SK-N-SH (cell line): Measurements from ENCODE around the gene CTBS. TPM values are rescaled to one million over a fixed set of nuclear protein-coding genes. Genes with fewer than 3 reads are reported as not detected.

Source experiments
- CTCF ChIA-PET: fragments of 300-600, 350-600 bp; formaldehyde crosslinking; extraction: SDS; loops from one replicate; lab custom pipeline; 2021; lab: Yijun Ruan, JAX
- POLR2A ChIA-PET: fragments of 350-600 bp; sonication (Branson Sonifier 250); formaldehyde crosslinking; extraction: SDS; loops from one replicate; lab custom pipeline; 2020; ENCODE audit warnings: antibody characterized with exemption, inconsistent platforms; lab: Yijun Ruan, JAX
- DNase-seq: peaks from one replicate; pipeline ENCODE4 v3.0.0; 2012
- H2AFZ ChIP-seq: fragments of 200-600 bp; sonication (generic); 2 replicates; pipeline ENCODE4 v1.8.1; 2016; ENCODE audit warnings: antibody characterized with exemption, mild to moderate bottlenecking, low read depth
- H3F3A ChIP-seq: fragments of 200-600 bp; sonication (generic); replicated peaks from 2 replicates; pipeline ENCODE3; 2016; ENCODE audit warnings: antibody characterized with exemption, mild to moderate bottlenecking; ENCODE audit not compliant: insufficient read depth
- H3K27ac ChIP-seq, 2 experiments: fragments of 200-500 bp in 1 of 2; fragments of 200-600 bp in 1 of 2; sonication (Bioruptor generic) in 1 of 2; sonication (generic), shearing (Covaris generic) in 1 of 2; 2 replicates each; pipeline versions ENCODE4 v1.5.1 to v1.6.1; 2014 to 2016; ENCODE audit warnings: low read depth in 2 of 2, inconsistent platforms in 1 of 2, low read length in 1 of 2, mild to moderate bottlenecking in 1 of 2, mixed read lengths in 1 of 2
- H3K27me3 ChIP-seq: fragments of 200-600 bp; sonication (generic), shearing (Covaris generic); 2 replicates; pipeline ENCODE4 v1.6.1; 2016; ENCODE audit warnings: mixed run types; ENCODE audit not compliant: insufficient read depth
- H3K36me3 ChIP-seq, 2 experiments: fragments of 200-500 bp in 1 of 2; fragments of 200-600 bp in 1 of 2; sonication (Bioruptor generic) in 1 of 2; sonication (generic) in 1 of 2; replicated peaks in 1 of 2; 2 replicates each; pipeline versions ENCODE3 to v1.5.1; 2014 to 2016; ENCODE audit warnings: low read length in 1 of 2, mild to moderate bottlenecking in 1 of 2; ENCODE audit not compliant: insufficient read depth in 2 of 2, control insufficient read depth in 1 of 2
- H3K4me1 ChIP-seq, 2 experiments: fragments of 200-500 bp in 1 of 2; fragments of 200-600 bp in 1 of 2; sonication (Bioruptor generic) in 1 of 2; sonication (generic), shearing (Covaris generic) in 1 of 2; 2 replicates each; pipeline versions ENCODE4 v1.5.1 to v1.6.1; 2014 to 2016; ENCODE audit warnings: low read depth in 1 of 2, low read length in 1 of 2, mixed run types in 1 of 2; ENCODE audit not compliant: insufficient read depth in 2 of 2, control insufficient read depth in 1 of 2
- H3K4me2 ChIP-seq: fragments of 200-600 bp; sonication (generic), shearing (Covaris generic); 2 replicates; pipeline ENCODE4 v1.6.1; 2017; ENCODE audit warnings: mixed run types
- H3K4me3 ChIP-seq, 2 experiments: fragments of 200-500 bp in 1 of 2; fragments of 200-600 bp in 1 of 2; sonication (Bioruptor generic) in 1 of 2; sonication (generic), shearing (Covaris generic) in 1 of 2; 2 replicates each; pipeline versions ENCODE4 v1.5.1 to v1.8.1; 2014 to 2016; ENCODE audit warnings: low read depth in 2 of 2, inconsistent platforms in 1 of 2, low read length in 1 of 2, mild to moderate bottlenecking in 1 of 2, mixed read lengths in 1 of 2, moderate library complexity in 1 of 2
- H3K79me2 ChIP-seq: fragments of 200-600 bp; sonication (generic); 2 replicates; pipeline ENCODE4 v1.8.1; 2017; ENCODE audit warnings: mild to moderate bottlenecking; ENCODE audit not compliant: insufficient read depth
- H3K9ac ChIP-seq: fragments of 200-600 bp; sonication (generic); 2 replicates; pipeline ENCODE4 v1.6.1; 2017; ENCODE audit warnings: mixed run types
- H3K9me2 ChIP-seq: fragments of 200-600 bp; sonication (generic); 2 replicates; pipeline ENCODE4 v1.6.1; 2017; ENCODE audit warnings: mixed run types
- H3K9me3 ChIP-seq: fragments of 200-600 bp; sonication (generic); 2 replicates; pipeline ENCODE4 v1.6.1; 2017; ENCODE audit warnings: mixed run types, mild to moderate bottlenecking, moderate library complexity
- H4K20me1 ChIP-seq: fragments of 200-600 bp; sonication (generic); 2 replicates; pipeline ENCODE4 v1.6.1; 2017; ENCODE audit warnings: mild to moderate bottlenecking, mixed run types; ENCODE audit not compliant: insufficient read depth
- ELF1 ChIP-seq: IDR thresholded peaks from 2 replicates; pipeline ENCODE4 v1.4.0; 2012
- EP300 ChIP-seq, 2 experiments: IDR thresholded peaks; 2 replicates each; pipeline versions ENCODE4 v1.4.0 to v1.6.1; 2012; ENCODE audit warnings: borderline replicate concordance in 1 of 2, low read depth in 1 of 2, low read length in 1 of 2
- EZH2phosphoT487 ChIP-seq: fragments of 200-600 bp; sonication (generic); IDR thresholded peaks from 2 replicates; pipeline ENCODE4 v1.6.1; 2017; ENCODE audit warnings: low read depth, mixed run types, mild to moderate bottlenecking, antibody characterized with exemption, moderate library complexity, borderline replicate concordance
- FOXJ3 ChIP-seq: sonication (generic); formaldehyde crosslinking; IDR thresholded peaks from 2 replicates; pipeline ENCODE4 v1.5.1; 2020; ENCODE audit warnings: mild to moderate bottlenecking, missing genetic modification reagents
- FOXM1 ChIP-seq: IDR thresholded peaks from 2 replicates; pipeline ENCODE4 v1.4.0; 2012; ENCODE audit warnings: low read depth, mild to moderate bottlenecking
- GABPA ChIP-seq: IDR thresholded peaks from 2 replicates; pipeline ENCODE4 v1.4.0; 2012; ENCODE audit warnings: low read depth, mild to moderate bottlenecking
- GATA2 ChIP-seq: sonication (generic); formaldehyde crosslinking; IDR thresholded peaks from 2 replicates; pipeline ENCODE4 v1.5.0; 2020; ENCODE audit warnings: mild to moderate bottlenecking, missing genetic modification reagents
- NFIC ChIP-seq: IDR thresholded peaks from 2 replicates; pipeline ENCODE4 v1.4.0; 2012; ENCODE audit warnings: borderline replicate concordance
- POLR2AphosphoS5 ChIP-seq: IDR thresholded peaks from 2 replicates; pipeline ENCODE4 v1.6.1; 2012; ENCODE audit warnings: low read depth, low read length
- RAD21 ChIP-seq: IDR thresholded peaks from 2 replicates; pipeline ENCODE4 v1.6.1; 2012; ENCODE audit warnings: mild to moderate bottlenecking, low read length
- RFX5 ChIP-seq: IDR thresholded peaks from 2 replicates; pipeline ENCODE4 v1.6.1; 2012; ENCODE audit warnings: mild to moderate bottlenecking, improper control_type of control experiment, low read length
- SMC3 ChIP-seq: IDR thresholded peaks from 2 replicates; pipeline ENCODE4 v1.6.1; 2012; ENCODE audit warnings: low read depth, low read length, improper control_type of control experiment
- TCF12 ChIP-seq: IDR thresholded peaks from 2 replicates; pipeline ENCODE4 v1.4.0; 2012
- YY1 ChIP-seq: IDR thresholded peaks from 2 replicates; pipeline ENCODE4 v1.4.0; 2012; ENCODE audit warnings: low read depth, mild to moderate bottlenecking
- WGBS: methylation state at CpG from one replicate; pipeline ENCODE4 v1.1.6; 2017; ENCODE audit warnings: low lambda C conversion rate; 5-methylcytosine and 5-hydroxymethylcytosine counted together
- polyA plus RNA-seq, 3 experiments: library from polyadenylated mRNA; depleted of rRNA; stranded (reverse); fragments of >200 nt; gene quantifications; 2 replicates each; pipeline ENCODE4 v1.2.3, GENCODE V29; 2012
- TF ChIP-seq, protein P1 (sequence below): IDR thresholded peaks from 2 replicates; pipeline ENCODE4; 2012
- TF ChIP-seq, protein P2 (sequence below): IDR thresholded peaks from 2 replicates; pipeline ENCODE4 v1.4.0; 2012; ENCODE audit warnings: low read depth, borderline replicate concordance
- TF ChIP-seq, protein P3 (sequence below): fragments of 150-350 bp; IDR thresholded peaks from 2 replicates; pipeline ENCODE4 v1.6.1; 2016; ENCODE audit warnings: mild to moderate bottlenecking, low read depth, low read length

The CTBS gene
- polyA plus RNA-seq, 1 of the 3 experiments (the other 2 are of a cell fraction): 16.6 TPM

DNA sequence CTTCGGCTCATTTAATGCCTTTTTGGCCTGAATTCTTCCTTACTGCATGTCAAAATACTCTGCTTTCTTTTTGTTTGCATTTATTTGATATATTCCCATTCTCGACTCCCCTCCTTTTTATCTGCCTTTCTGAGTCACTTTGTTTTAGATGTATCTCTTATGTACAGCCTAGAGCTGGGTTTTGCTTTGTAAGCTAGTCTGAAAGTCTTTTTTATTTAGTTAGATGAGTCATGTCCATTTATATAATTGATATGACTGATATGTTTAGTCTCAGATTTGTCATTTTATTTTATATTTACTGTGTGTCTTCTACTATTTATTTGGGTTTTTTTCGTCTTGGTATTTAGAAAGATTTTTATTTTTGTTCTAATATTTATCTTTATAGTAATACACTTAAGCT, 34.3 kb downstream of the CTBS start:
- Histone ChIP-seq H4K20me1 (no peaks in the 10 kb centered on the region), H3K36me3 (peaks cover 2 to 19% of the 10 kb centered on the region in 2 experiments), H3K27me3 (no peaks in the 10 kb centered on the region), H3K4me3 (no peak overlapping the region), H3K9ac (no peak overlapping the region), H3K9me2 (no peaks in the 10 kb centered on the region), H3F3A (peaks cover 14% of the 10 kb centered on the region), H3K79me2 (no peaks in the 10 kb centered on the region), H3K4me1 (no peaks in the 10 kb centered on the region; a peak in 1 of 4 replicates), H2AFZ (no peak overlapping the region), H3K27ac (peak overlapping the region; percentile 16 to 43; a peak in 2 of 4 replicates), H3K4me2 (peak overlapping the region; percentile 10; the same call in 1 of the 2 replicates)
- POLR2A ChIA-PET: no interaction called here
- TF ChIP-seq YY1 (no peak), NFIC (no peak), TCF12 (0 out of 2 replicates have a peak, but pooled peaks have one; percentile 7)
- TF ChIP-seq, protein P1, sequence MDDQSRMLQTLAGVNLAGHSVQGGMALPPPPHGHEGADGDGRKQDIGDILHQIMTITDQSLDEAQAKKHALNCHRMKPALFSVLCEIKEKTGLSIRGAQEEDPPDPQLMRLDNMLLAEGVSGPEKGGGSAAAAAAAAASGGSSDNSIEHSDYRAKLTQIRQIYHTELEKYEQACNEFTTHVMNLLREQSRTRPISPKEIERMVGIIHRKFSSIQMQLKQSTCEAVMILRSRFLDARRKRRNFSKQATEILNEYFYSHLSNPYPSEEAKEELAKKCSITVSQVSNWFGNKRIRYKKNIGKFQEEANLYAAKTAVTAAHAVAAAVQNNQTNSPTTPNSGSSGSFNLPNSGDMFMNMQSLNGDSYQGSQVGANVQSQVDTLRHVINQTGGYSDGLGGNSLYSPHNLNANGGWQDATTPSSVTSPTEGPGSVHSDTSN: peak; percentile 15; the same call in 1 of the 2 replicates
- TF ChIP-seq, all 33 proteins: peak for 2
- CTCF ChIA-PET: interaction anchor here (0.9 to 1.4 kb wide), 2 partner anchors 11 to 232 kb away, joined by 4 to 5 read pairs; no protein-coding TSS in a partner anchor
- no peaks in the 10 kb centered on the region for H3K9me3 ChIP-seq
- DNase-seq: no peak
- 31% methylated on average over 3 of the region's 3 CpGs for WGBS

DNA sequence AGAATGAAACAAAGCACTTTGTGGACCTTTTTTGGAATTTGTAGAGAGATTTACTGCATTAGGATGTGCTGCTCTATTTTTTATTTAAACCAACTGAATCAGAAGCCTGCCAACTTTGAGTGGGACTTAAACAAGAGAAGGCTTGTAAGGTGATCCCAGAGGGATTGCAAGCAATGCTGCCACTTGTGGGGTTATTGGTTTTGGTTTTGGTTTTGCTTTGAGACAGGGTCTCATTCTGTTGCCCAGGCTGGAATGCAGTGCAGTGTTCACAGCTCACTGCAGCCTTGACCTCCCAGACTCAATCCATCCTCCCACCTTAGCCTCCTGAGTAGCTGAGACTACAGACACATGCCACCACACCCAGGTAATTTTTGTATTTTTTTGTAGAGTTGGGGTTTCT, 35.6 kb downstream of the CTBS start:
- Histone ChIP-seq H3F3A (peaks cover 14% of the 10 kb centered on the region), H3K4me2 (no peak overlapping the region), H3K4me3 (no peak overlapping the region), H3K27ac (no peak overlapping the region), H3K9me3 (no peaks in the 10 kb centered on the region)
- DNase-seq: no peak
- CTCF ChIA-PET: no interaction called here
- no peak for TF ChIP-seq POLR2AphosphoS5
- TF ChIP-seq, all 33 proteins: peak for 0
- Histone ChIP-seq H4K20me1 (no peaks in the 10 kb centered on the region), H3K27me3 (no peaks in the 10 kb centered on the region), H3K36me3 (peaks cover 2 to 18% of the 10 kb centered on the region in 2 experiments), H3K9ac (no peak overlapping the region), H3K79me2 (no peaks in the 10 kb centered on the region), H3K9me2 (no peaks in the 10 kb centered on the region), H3K4me1 (no peaks in the 10 kb centered on the region; a peak in 1 of 4 replicates), H2AFZ (no peak overlapping the region)
- POLR2A ChIA-PET: no interaction called here

DNA sequence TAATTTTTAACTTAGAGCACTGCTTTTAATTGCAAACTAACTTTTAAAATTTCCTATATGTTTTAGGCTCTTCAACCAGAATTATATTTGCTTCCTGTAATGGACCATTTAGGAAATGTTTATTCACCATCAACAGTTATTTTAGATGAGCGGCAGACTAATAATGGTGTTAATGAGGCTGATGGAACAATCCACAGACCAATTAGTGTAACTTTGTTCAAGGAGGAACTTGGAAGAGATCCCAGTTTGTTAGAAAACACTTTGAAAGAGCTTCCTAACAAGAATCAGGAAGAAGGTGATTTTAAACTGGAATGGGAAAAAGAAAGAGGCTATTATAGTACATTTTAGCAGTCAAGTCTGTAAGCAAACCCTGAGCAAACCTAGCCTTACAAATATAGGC, 48.5 kb downstream of the CTBS start:
- Histone ChIP-seq H3K9me3 (0 out of 2 replicates have a peak, but pooled peaks cover 11% of the 10 kb centered on the region), H3K36me3 (peaks cover 0 to 14% of the 10 kb centered on the region in 2 experiments), H4K20me1 (no peaks in the 10 kb centered on the region), H3K4me1 (no peaks in the 10 kb centered on the region), H3K9me2 (0 out of 2 replicates have a peak, but pooled peaks cover 3% of the 10 kb centered on the region), H3K4me2 (no peak overlapping the region), H3K79me2 (no peaks in the 10 kb centered on the region), H3K9ac (no peak overlapping the region), H3K4me3 (no peak overlapping the region), H2AFZ (no peak overlapping the region), H3K27ac (no peak overlapping the region), H3F3A (no peaks in the 10 kb centered on the region), H3K27me3 (no peaks in the 10 kb centered on the region)
- POLR2A ChIA-PET: no interaction called here
- DNase-seq: no peak
- CTCF ChIA-PET: interaction anchor here (0.6 to 1.2 kb wide), 2 partner anchors 17 to 254 kb away, joined by 3 to 4 read pairs; no protein-coding TSS in a partner anchor
- WGBS: 100% methylated on average over 1 of the region's 1 CpG
- TF ChIP-seq RAD21: no peak
- TF ChIP-seq GATA2 (CRISPR knock-in tag): no peak
- TF ChIP-seq FOXJ3 (CRISPR knock-in tag): no peak
- no peak for TF ChIP-seq EP300 (IDR thresholded peaks at IDR 0.05; ENCODE audit: borderline replicate concordance in 1 of 2, low read depth in 1 of 2, low read length in 1 of 2)
- no peak for TF ChIP-seq RFX5
- no peak for TF ChIP-seq EZH2phosphoT487
- no peak for TF ChIP-seq SMC3
- TF ChIP-seq, protein P2, sequence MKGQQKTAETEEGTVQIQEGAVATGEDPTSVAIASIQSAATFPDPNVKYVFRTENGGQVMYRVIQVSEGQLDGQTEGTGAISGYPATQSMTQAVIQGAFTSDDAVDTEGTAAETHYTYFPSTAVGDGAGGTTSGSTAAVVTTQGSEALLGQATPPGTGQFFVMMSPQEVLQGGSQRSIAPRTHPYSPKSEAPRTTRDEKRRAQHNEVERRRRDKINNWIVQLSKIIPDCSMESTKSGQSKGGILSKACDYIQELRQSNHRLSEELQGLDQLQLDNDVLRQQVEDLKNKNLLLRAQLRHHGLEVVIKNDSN: no peak
- TF ChIP-seq GABPA: no peak
- TF ChIP-seq TCF12: no peak
- TF ChIP-seq FOXM1: no peak
- TF ChIP-seq ELF1: no peak
- TF ChIP-seq, protein P1: no peak
- TF ChIP-seq, protein P3, sequence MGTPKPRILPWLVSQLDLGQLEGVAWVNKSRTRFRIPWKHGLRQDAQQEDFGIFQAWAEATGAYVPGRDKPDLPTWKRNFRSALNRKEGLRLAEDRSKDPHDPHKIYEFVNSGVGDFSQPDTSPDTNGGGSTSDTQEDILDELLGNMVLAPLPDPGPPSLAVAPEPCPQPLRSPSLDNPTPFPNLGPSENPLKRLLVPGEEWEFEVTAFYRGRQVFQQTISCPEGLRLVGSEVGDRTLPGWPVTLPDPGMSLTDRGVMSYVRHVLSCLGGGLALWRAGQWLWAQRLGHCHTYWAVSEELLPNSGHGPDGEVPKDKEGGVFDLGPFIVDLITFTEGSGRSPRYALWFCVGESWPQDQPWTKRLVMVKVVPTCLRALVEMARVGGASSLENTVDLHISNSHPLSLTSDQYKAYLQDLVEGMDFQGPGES: no peak
